Effector memory CD8-positive, alpha-beta T cell (primary cell): Measurements from ENCODE around the gene SARDH.
"Not testable (repeated sequence)": the region's sequence is repeated elsewhere in the genome, so short reads cannot be mapped to it uniquely, and the experiment has no call there.

Experiments
- ATAC-seq: fragments of 150-1000 bp; cut with Tn5 transposase; replicated peaks from 2 replicates; pipeline ENCODE4 v1.10.0; 2021; ENCODE audit warnings: mild to moderate bottlenecking, moderate library complexity
- DNase-seq, 3 experiments: peaks; one replicate each; pipeline ENCODE4 v3.0.0; 2021
- H3K27ac Mint-ChIP-seq, 2 donors: one replicate each; pipeline ENCODE4 v1.8.0; 2022; ENCODE audit warnings: mild to moderate bottlenecking in 2 of 2, mixed read lengths in 2 of 2, moderate library complexity in 2 of 2
- H3K27me3 Mint-ChIP-seq, 2 donors: one replicate each; pipeline ENCODE4 v1.8.0; 2022; ENCODE audit warnings: mixed read lengths in 2 of 2
- H3K36me3 Mint-ChIP-seq: one replicate; pipeline ENCODE4 v1.8.0; 2022; ENCODE audit warnings: mild to moderate bottlenecking, moderate library complexity, mixed read lengths; ENCODE audit not compliant: insufficient read depth
- H3K4me1 Mint-ChIP-seq, 2 donors: one replicate each; pipeline ENCODE4 v1.8.0; 2022; ENCODE audit warnings: low read depth in 2 of 2, mixed read lengths in 2 of 2
- H3K4me3 Mint-ChIP-seq, 2 donors: one replicate each; pipeline ENCODE4 v1.8.0; 2022; ENCODE audit warnings: mild to moderate bottlenecking in 2 of 2, mixed read lengths in 2 of 2, moderate library complexity in 2 of 2
- H3K9me3 Mint-ChIP-seq, 2 donors: one replicate each; pipeline ENCODE4 v1.8.0; 2022; ENCODE audit warnings: mixed read lengths in 2 of 2

The SARDH gene

GRCh38 chr9:133771486-133772482 is 33.6 kb upstream of the SARDH start:
- H3K4me3 Mint-ChIP-seq: no peak overlapping the region
- H3K4me1 Mint-ChIP-seq: no peaks in the 10 kb centered on the region
- H3K36me3 Mint-ChIP-seq: peaks cover 4% of the 10 kb centered on the region
- no peak overlapping the region for H3K27ac Mint-ChIP-seq
- DNase-seq (no peak), ATAC-seq (no peak)
- no peaks in the 10 kb centered on the region for H3K27me3 Mint-ChIP-seq
- H3K9me3 Mint-ChIP-seq: peaks cover 0 to 2% of the 10 kb centered on the region in 2 donors

GRCh38 chr9:133770076-133770777 is 32.1 kb upstream of the SARDH start:
- Mint-ChIP-seq H3K27me3 (no peaks in the 10 kb centered on the region), H3K4me3 (no peak overlapping the region), H3K27ac (no peak overlapping the region), H3K4me1 (no peaks in the 10 kb centered on the region), H3K36me3 (peaks cover 4% of the 10 kb centered on the region), H3K9me3 (peaks cover 0 to 2% of the 10 kb centered on the region in 2 donors)
- ATAC-seq (no peak), DNase-seq (no peak)

- no peak overlapping the region for H3K4me3 Mint-ChIP-seq
- H3K27ac Mint-ChIP-seq: no peak overlapping the region
- ATAC-seq (no peak), DNase-seq (no peak)
- H3K9me3 Mint-ChIP-seq: peaks cover 0 to 2% of the 10 kb centered on the region in 2 donors
- no peaks in the 10 kb centered on the region for H3K4me1 Mint-ChIP-seq
- H3K36me3 Mint-ChIP-seq: peaks cover 4% of the 10 kb centered on the region
- H3K27me3 Mint-ChIP-seq: no peaks in the 10 kb centered on the region
Measured at GRCh38 chr9:133769511-133770075, 31.4 kb upstream of the SARDH start.

GRCh38 chr9:133768859-133769510 is 30.8 kb upstream of the SARDH start:
- Mint-ChIP-seq H3K9me3 (peaks cover 0 to 3% of the 10 kb centered on the region in 2 donors), H3K27me3 (no peaks in the 10 kb centered on the region), H3K4me3 (no peak overlapping the region), H3K27ac (no peak overlapping the region), H3K4me1 (no peaks in the 10 kb centered on the region), H3K36me3 (peaks cover 4% of the 10 kb centered on the region)
- ATAC-seq (no peak), DNase-seq (no peak)

GRCh38 chr9:133768371-133768858 is 30.3 kb upstream of the SARDH start:
- H3K4me3 Mint-ChIP-seq: no peak overlapping the region
- peaks cover 4% of the 10 kb centered on the region for H3K36me3 Mint-ChIP-seq
- H3K27me3 Mint-ChIP-seq: no peaks in the 10 kb centered on the region
- peaks cover 0 to 3% of the 10 kb centered on the region in 2 donors for H3K9me3 Mint-ChIP-seq
- H3K27ac Mint-ChIP-seq: no peak overlapping the region
- no peak for DNase-seq
- no peaks in the 10 kb centered on the region for H3K4me1 Mint-ChIP-seq
- ATAC-seq: no peak

GRCh38 chr9:133767625-133768024 is 29.5 kb upstream of the SARDH start:
- no peaks in the 10 kb centered on the region for H3K4me1 Mint-ChIP-seq
- DNase-seq (no peak), ATAC-seq (no peak)
- H3K36me3 Mint-ChIP-seq: peaks cover 4% of the 10 kb centered on the region
- no peak overlapping the region for H3K27ac Mint-ChIP-seq
- H3K9me3 Mint-ChIP-seq: peaks cover 0 to 3% of the 10 kb centered on the region in 2 donors
- no peak overlapping the region for H3K4me3 Mint-ChIP-seq
- no peaks in the 10 kb centered on the region for H3K27me3 Mint-ChIP-seq

GRCh38 chr9:133767008-133767407 is 28.9 kb upstream of the SARDH start:
- peaks cover 4% of the 10 kb centered on the region for H3K36me3 Mint-ChIP-seq
- H3K27me3 Mint-ChIP-seq: no peaks in the 10 kb centered on the region
- H3K4me3 Mint-ChIP-seq: no peak overlapping the region
- H3K4me1 Mint-ChIP-seq: no peaks in the 10 kb centered on the region
- H3K27ac Mint-ChIP-seq: no peak overlapping the region
- ATAC-seq (no peak), DNase-seq (no peak)
- peaks cover 0 to 3% of the 10 kb centered on the region in 2 donors for H3K9me3 Mint-ChIP-seq

- H3K27me3 Mint-ChIP-seq, H3K27ac Mint-ChIP-seq, ATAC-seq, DNase-seq, H3K9me3 Mint-ChIP-seq, H3K4me1 Mint-ChIP-seq, H3K36me3 Mint-ChIP-seq, H3K4me3 Mint-ChIP-seq: not testable (repeated sequence)
Measured at GRCh38 chr9:133766234-133766633, 28.1 kb upstream of the SARDH start.

GRCh38 chr9:133763272-133764183 is 25.4 kb upstream of the SARDH start:
- H3K36me3 Mint-ChIP-seq: no peaks in the 10 kb centered on the region
- no peak for DNase-seq

GRCh38 chr9:133762488-133763271 is 24.5 kb upstream of the SARDH start:
- Mint-ChIP-seq H3K4me3 (no peak overlapping the region), H3K36me3 (no peaks in the 10 kb centered on the region), H3K27ac (no peak overlapping the region), H3K27me3 (no peaks in the 10 kb centered on the region), H3K4me1 (no peaks in the 10 kb centered on the region), H3K9me3 (peaks cover 0 to 3% of the 10 kb centered on the region in 2 donors)
- ATAC-seq (no peak), DNase-seq (no peak)

More at GRCh38 chr9:133763272-133764183, 25.4 kb upstream of the SARDH start:
- H3K27me3 Mint-ChIP-seq: no peaks in the 10 kb centered on the region
- H3K9me3 Mint-ChIP-seq: peaks cover 0 to 3% of the 10 kb centered on the region in 2 donors
- ATAC-seq: no peak
- H3K4me3 Mint-ChIP-seq: no peak overlapping the region
- H3K27ac Mint-ChIP-seq: no peak overlapping the region
- H3K4me1 Mint-ChIP-seq: no peaks in the 10 kb centered on the region

GRCh38 chr9:133761641-133762248 is 23.6 kb upstream of the SARDH start:
- DNase-seq: no peak

More at GRCh38 chr9:133761641-133762248, 23.6 kb upstream of the SARDH start:
- Mint-ChIP-seq H3K9me3 (peaks cover 0 to 2% of the 10 kb centered on the region in 2 donors), H3K27ac (no peak overlapping the region), H3K4me1 (no peaks in the 10 kb centered on the region), H3K27me3 (no peaks in the 10 kb centered on the region), H3K4me3 (no peak overlapping the region), H3K36me3 (no peaks in the 10 kb centered on the region)
- no peak for ATAC-seq
